CD14-positive monocyte (primary cell): ENCODE measurements around the gene KCNK18. TPM values are rescaled to one million over a fixed set of nuclear protein-coding genes. Genes with fewer than 3 reads are reported as not detected.

ENCODE experiments used
- DNase-seq, 3 donors: peaks; one replicate each; pipeline ENCODE4 v3.0.0-alpha.2; 2011 to 2022
- H2AFZ ChIP-seq: 2 replicates; pipeline ENCODE4 v1.6.0; 2012; ENCODE audit warnings: mild to moderate bottlenecking, low read depth, low read length, inconsistent platforms; ENCODE audit not compliant: insufficient read depth, poor library complexity, severe bottlenecking
- H3K27ac ChIP-seq, 2 donors: 1 replicate in 1 of 2; 2 replicates in 1 of 2; pipeline ENCODE4 v1.5.1; 2012 to 2013; ENCODE audit warnings: low read length in 2 of 2, control low read depth in 1 of 2, inconsistent platforms in 1 of 2, low read depth in 1 of 2, mild to moderate bottlenecking in 1 of 2
- H3K27me3 ChIP-seq, 2 donors: one replicate each; pipeline versions ENCODE4 v1.6.0 to v1.6.1; 2011 to 2013; ENCODE audit warnings: low read length in 2 of 2; ENCODE audit not compliant: control insufficient read depth in 2 of 2, insufficient read depth in 2 of 2
- H3K36me3 ChIP-seq, 2 donors: replicated peaks in 1 of 2; 1 replicate in 1 of 2; 2 replicates in 1 of 2; pipeline versions ENCODE4 v1.5.1 to v1.6.1; 2012 to 2013; ENCODE audit warnings: low read length in 2 of 2, control low read depth in 1 of 2, inconsistent platforms in 1 of 2, mild to moderate bottlenecking in 1 of 2; ENCODE audit not compliant: insufficient read depth in 2 of 2, control insufficient read depth in 1 of 2
- H3K4me1 ChIP-seq, 2 donors: 1 replicate in 1 of 2; 2 replicates in 1 of 2; pipeline versions ENCODE4 v1.5.1 to v1.6.1; 2012 to 2013; ENCODE audit warnings: low read length in 2 of 2, control low read depth in 1 of 2, inconsistent platforms in 1 of 2, mild to moderate bottlenecking in 1 of 2, moderate library complexity in 1 of 2; ENCODE audit not compliant: insufficient read depth in 2 of 2, control insufficient read depth in 1 of 2
- H3K4me2 ChIP-seq: replicated peaks from 2 replicates; pipeline ENCODE3; 2012; ENCODE audit warnings: low read length, moderate library complexity, mild to moderate bottlenecking; ENCODE audit not compliant: poor library complexity, severe bottlenecking; ENCODE audit errors: extremely low read depth
- H3K4me3 ChIP-seq, 3 experiments: fragments of 200-600 bp in 1 of 3; sonication (generic) in 1 of 3; replicated peaks in 1 of 3; 1 replicate in 2 of 3; 2 replicates in 1 of 3; pipeline ENCODE4 v1.5.1; 2011 to 2013; ENCODE audit warnings: low read length in 3 of 3, mild to moderate bottlenecking in 3 of 3, control low read depth in 2 of 3, low read depth in 2 of 3, inconsistent platforms in 1 of 3, moderate library complexity in 1 of 3
- H3K79me2 ChIP-seq: 2 replicates; pipeline ENCODE4 v1.6.0; 2012; ENCODE audit warnings: mild to moderate bottlenecking, control low read depth, inconsistent platforms, low read length, moderate library complexity; ENCODE audit not compliant: insufficient read depth
- H3K9ac ChIP-seq: 2 replicates; pipeline ENCODE4 v1.6.0; 2017; ENCODE audit warnings: low read length, mild to moderate bottlenecking; ENCODE audit not compliant: insufficient read depth, poor library complexity, severe bottlenecking
- H3K9me3 ChIP-seq, 2 donors: replicated peaks in 1 of 2; 1 replicate in 1 of 2; 2 replicates in 1 of 2; pipeline versions ENCODE4 v1.5.1 to v1.6.1; 2012 to 2013; ENCODE audit warnings: low read length in 2 of 2, control low read depth in 1 of 2; ENCODE audit not compliant: control insufficient read depth in 1 of 2, insufficient read depth in 1 of 2
- H4K20me1 ChIP-seq: 2 replicates; pipeline ENCODE4 v1.6.0; 2012; ENCODE audit warnings: mild to moderate bottlenecking, low read length, control low read depth, moderate library complexity; ENCODE audit not compliant: insufficient read depth
- H3K27ac Mint-ChIP-seq, 7 donors: one replicate each; pipeline ENCODE4 v1.8.0; 2020; ENCODE audit warnings: mild to moderate bottlenecking in 7 of 7, mixed read lengths in 7 of 7, moderate library complexity in 6 of 7, inconsistent platforms in 2 of 7
- H3K27me3 Mint-ChIP-seq, 3 donors: one replicate each; pipeline ENCODE4 v1.8.0; 2021 to 2022; ENCODE audit warnings: low read depth in 3 of 3, mild to moderate bottlenecking in 3 of 3, mixed read lengths in 3 of 3, moderate library complexity in 3 of 3, inconsistent platforms in 1 of 3
- H3K36me3 Mint-ChIP-seq, 2 donors: one replicate each; pipeline ENCODE4 v1.8.0; 2020; ENCODE audit warnings: mixed read lengths in 2 of 2, inconsistent platforms in 1 of 2, mild to moderate bottlenecking in 1 of 2
- H3K4me1 Mint-ChIP-seq: one replicate; pipeline ENCODE4 v1.8.0; 2020; ENCODE audit warnings: mild to moderate bottlenecking, mixed read lengths
- H3K4me3 Mint-ChIP-seq, 2 donors: one replicate each; pipeline ENCODE4 v1.8.0; 2020; ENCODE audit warnings: mild to moderate bottlenecking in 2 of 2, mixed read lengths in 2 of 2, moderate library complexity in 1 of 2
- H3K9me3 Mint-ChIP-seq, 7 donors: one replicate each; pipeline ENCODE4 v1.8.0; 2020 to 2022; ENCODE audit warnings: mixed read lengths in 7 of 7, mild to moderate bottlenecking in 6 of 7, moderate library complexity in 6 of 7, inconsistent platforms in 2 of 7
- CTCF ChIP-seq: fragments of 200-600 bp; IDR thresholded peaks from one replicate; pipeline ENCODE4 v1.8.0; 2022; ENCODE audit warnings: antibody characterized with exemption, mild to moderate bottlenecking
- WGBS: methylation state at CpG from one replicate; pipeline ENCODE4 v1.1.5; 2013; ENCODE audit warnings: missing lambda C conversion rate; ENCODE audit not compliant: insufficient coverage; 5-methylcytosine and 5-hydroxymethylcytosine counted together
- intact Hi-C, 2 donors: fragments of 100-400 bp; cut with micrococcal nuclease; formaldehyde crosslinking; loops; one replicate each; pipeline versions ENCODE4 v1.15.0 to v1.15.1; 2023
- polyA plus RNA-seq, 3 donors: library from polyadenylated mRNA; depleted of rRNA in 1 of 3; unstranded in 2 of 3; stranded (reverse) in 1 of 3; fragments of 300-500 nt in 2 of 3; fragments of >200 nt in 1 of 3; fragmentation: Illumina TruSeq in 2 of 3; gene quantifications; 1 replicate in 2 of 3; 2 replicates in 1 of 3; pipeline ENCODE4 v1.2.3, GENCODE V29; 2012 to 2021

Gene KCNK18
- polyA plus RNA-seq, 3 donors: not detected

- Mint-ChIP-seq H3K4me1 (peaks cover 10% of the 10 kb centered on the region), H3K4me3 (peak overlapping the region in 1 of 2 donors; percentile 54), H3K9me3 (peaks cover 0 to 18% (median 6%) of the 10 kb centered on the region in 7 donors), H3K27me3 (peaks cover 92 to 96% (median 94%) of the 10 kb centered on the region in 3 donors), H3K36me3 (peaks cover 0 to 4% of the 10 kb centered on the region in 2 donors), H3K27ac (no peak overlapping the region)
- Histone ChIP-seq H3K36me3 (no peaks in the 10 kb centered on the region), H3K4me1 (peaks cover 5 to 11% of the 10 kb centered on the region in 2 donors), H3K4me2 (no peak overlapping the region), H3K27ac (no peak overlapping the region), H3K79me2 (no peaks in the 10 kb centered on the region), H4K20me1 (no peaks in the 10 kb centered on the region), H3K9ac (no peak overlapping the region), H3K4me3 (no peak overlapping the region), H3K9me3 (peaks cover 2 to 27% of the 10 kb centered on the region in 2 donors), H3K27me3 (peaks cover 89 to 95% of the 10 kb centered on the region in 2 donors), H2AFZ (no peak overlapping the region)
- no peak for DNase-seq
- 9% methylated on average over 4 of the region's 6 CpGs for WGBS
- no peak for TF ChIP-seq CTCF
- intact Hi-C loops: no loop called here
These were observed 37.9 kb upstream of the KCNK18 start for GRCh38 chr10:117159390-117159789.

GRCh38 chr10:117160567-117160966, 36.7 kb upstream of the KCNK18 start:
- peaks cover 2 to 27% of the 10 kb centered on the region in 2 donors for H3K9me3 ChIP-seq
- H3K9ac ChIP-seq: no peak overlapping the region
- peaks cover 13 to 21% of the 10 kb centered on the region in 2 donors for H3K4me1 ChIP-seq
- intact Hi-C loops: no loop called here
- H3K4me3 Mint-ChIP-seq: peak overlapping the region in 1 of 2 donors; percentile 54
- no peaks in the 10 kb centered on the region for H3K36me3 ChIP-seq
- H2AFZ ChIP-seq: no peak overlapping the region
- no peak overlapping the region for H3K27ac ChIP-seq
- no peaks in the 10 kb centered on the region for H3K79me2 ChIP-seq
- TF ChIP-seq CTCF: no peak
- H3K4me3 ChIP-seq: no peak overlapping the region
- H3K4me1 Mint-ChIP-seq: peaks cover 20% of the 10 kb centered on the region
- peaks cover 0 to 4% of the 10 kb centered on the region in 2 donors for H3K36me3 Mint-ChIP-seq
- 20% methylated on average over 4 of the region's 5 CpGs for WGBS
- no peak overlapping the region for H3K27ac Mint-ChIP-seq
- H4K20me1 ChIP-seq: no peaks in the 10 kb centered on the region
- peaks cover 93 to 97% (median 95%) of the 10 kb centered on the region in 3 donors for H3K27me3 Mint-ChIP-seq
- peaks cover 93 to 96% of the 10 kb centered on the region in 2 donors for H3K27me3 ChIP-seq
- DNase-seq: no peak
- no peak overlapping the region for H3K4me2 ChIP-seq
- H3K9me3 Mint-ChIP-seq: peaks cover 0 to 20% (median 5%) of the 10 kb centered on the region in 7 donors
